Panc1 (cell line): Measurements from ENCODE around the gene ZNF765. TPM values are rescaled to one million over a fixed set of nuclear protein-coding genes. Genes with fewer than 3 reads are reported as not detected.

Experiments
- ATAC-seq: fragments of 200-7000 bp; cut with Tn5 transposase; 2 replicates; pipeline ENCODE4 v1.9.1; 2020; ENCODE audit warnings: mild to moderate bottlenecking, moderate library complexity
- BruUV-seq: library from RNA; stranded (reverse); fragments of 400-500 nt; replicated peaks from 2 replicates; lab custom pipeline; 2021; lab: Mats Ljungman, UMichigan
- CTCF ChIA-PET: fragments of 300-600 bp; sonication (Branson Sonifier 250); formaldehyde crosslinking; loops from one replicate; lab custom pipeline; 2022; ENCODE audit warnings: antibody characterized with exemption; lab: Charles Lee
- POLR2A ChIA-PET: fragments of 300-600 bp; sonication (Branson Sonifier 250); formaldehyde crosslinking; loops from one replicate; lab custom pipeline; 2022; ENCODE audit warnings: antibody characterized with exemption; lab: Charles Lee
- DNase-seq: peaks from one replicate; pipeline ENCODE4 v3.0.0-alpha.2; 2010; ENCODE audit warnings: low read depth, low spot score
- H3K27ac ChIP-seq: 2 replicates; pipeline ENCODE4 v1.5.1; 2011; ENCODE audit warnings: mild to moderate bottlenecking, low read length, inconsistent platforms
- H3K27me3 ChIP-seq: fragments of 200-500 bp; sonication (Bioruptor generic); 2 replicates; pipeline ENCODE4 v1.6.0; 2014; ENCODE audit warnings: low read length, inconsistent platforms; ENCODE audit not compliant: control insufficient read depth, insufficient read depth
- H3K36me3 ChIP-seq: fragments of 200-500 bp; sonication (Bioruptor generic); 2 replicates; pipeline ENCODE4 v1.5.1; 2014; ENCODE audit warnings: inconsistent platforms, mild to moderate bottlenecking, low read length, moderate library complexity; ENCODE audit not compliant: control insufficient read depth, insufficient read depth
- H3K4me1 ChIP-seq: 2 replicates; pipeline ENCODE4 v1.5.1; 2011; ENCODE audit warnings: inconsistent platforms, mild to moderate bottlenecking, low read length, moderate library complexity; ENCODE audit not compliant: control insufficient read depth, insufficient read depth
- H3K4me3 ChIP-seq, 2 experiments: 2 replicates each; pipeline ENCODE4 v1.5.1; 2011 to 2012; ENCODE audit warnings: low read depth in 2 of 2, low read length in 2 of 2, mild to moderate bottlenecking in 2 of 2, inconsistent platforms in 1 of 2, moderate library complexity in 1 of 2
- H3K9me3 ChIP-seq: fragments of 200-500 bp; sonication (Bioruptor generic); 2 replicates; pipeline ENCODE4 v1.5.1; 2014; ENCODE audit warnings: low read depth, mild to moderate bottlenecking, inconsistent platforms, low read length, moderate library complexity; ENCODE audit not compliant: control insufficient read depth, insufficient read depth
- POLR2AphosphoS5 ChIP-seq: IDR thresholded peaks from 2 replicates; pipeline ENCODE4 v1.6.1; 2012; ENCODE audit warnings: mild to moderate bottlenecking, low read depth, low read length, moderate library complexity
- SIN3A ChIP-seq: IDR thresholded peaks from 2 replicates; pipeline ENCODE4 v1.6.1; 2012; ENCODE audit warnings: low read depth, mild to moderate bottlenecking, low read length, moderate library complexity, borderline replicate concordance; ENCODE audit not compliant: insufficient read depth
- TCF7L2 ChIP-seq: IDR thresholded peaks from 2 replicates; pipeline ENCODE4 v1.6.1; 2011; ENCODE audit warnings: mild to moderate bottlenecking, low read depth, low read length, inconsistent platforms
- in situ Hi-C: cut with HindIII; loops from 2 replicates; pipeline ENCODE4 v1.10.0; 2016; ENCODE audit warnings: low sequenced_read_pairs, low pct_unique_long_range_greater_than_20kb
- intact Hi-C: fragments of 100-400 bp; cut with micrococcal nuclease; formaldehyde crosslinking; loops from one replicate; pipeline ENCODE4 v1.10.0; 2022; ENCODE audit not compliant: unreplicated experiment
- total RNA-seq: library from RNA; stranded (reverse); gene quantifications from one replicate; pipeline ENCODE4 v1.2.1, GENCODE V29; 2021; ENCODE audit not compliant: unreplicated experiment
- TF ChIP-seq, protein P1 (sequence below): fragments of 450-650 bp; IDR thresholded peaks from 2 replicates; pipeline ENCODE4 v1.5.1; 2017; ENCODE audit warnings: mild to moderate bottlenecking
- TF ChIP-seq, protein P2 (sequence below), 2 experiments: IDR thresholded peaks; 2 replicates each; pipeline ENCODE4 v1.6.1; 2011 to 2012; ENCODE audit warnings: low read depth in 2 of 2, control low read depth in 1 of 2, low read length in 1 of 2, mild to moderate bottlenecking in 1 of 2, moderate library complexity in 1 of 2; ENCODE audit not compliant: insufficient read depth in 1 of 2

Gene ZNF765
- total RNA-seq, 1 experiment from 2014 or later: 15.3 TPM

DNA sequence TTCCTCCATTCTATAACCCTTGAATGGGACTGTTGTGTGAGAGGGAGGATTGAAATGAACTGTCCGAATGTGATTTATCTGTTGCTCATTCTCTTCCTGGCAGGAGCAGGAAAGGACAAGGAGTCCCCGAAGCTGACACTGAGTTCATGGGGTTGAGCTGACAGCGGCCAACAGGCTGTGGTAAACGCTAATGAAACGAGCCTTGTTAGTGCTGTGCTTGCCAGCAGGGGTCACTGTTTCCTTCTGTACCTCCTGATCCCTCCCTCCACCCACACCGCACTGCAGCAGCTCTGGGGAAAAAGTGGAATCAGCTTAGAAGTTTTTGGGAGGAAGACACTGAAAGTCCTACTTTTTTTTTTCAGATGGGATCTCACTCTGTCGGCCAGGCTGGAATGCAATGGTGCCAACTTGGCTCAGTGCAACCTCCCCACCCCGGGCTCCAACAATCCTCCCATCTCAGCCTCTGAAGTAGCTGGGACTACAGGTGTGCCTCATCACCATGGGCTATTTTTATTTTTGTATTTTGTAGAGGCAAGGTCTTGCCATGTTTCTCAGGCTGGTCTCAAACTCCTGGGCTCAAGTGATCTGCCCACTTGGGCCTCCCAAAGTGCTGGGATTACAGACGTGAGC, 30.1 kb downstream of the ZNF765 start:
- H3K27me3 ChIP-seq: no peaks in the 10 kb centered on the region
- peak; percentile 92 for ATAC-seq
- no TSS peak for BruUV-seq
- H3K4me3 ChIP-seq: no peak overlapping the region
- CTCF ChIA-PET: interaction anchor here (0.5 to 1.4 kb wide), 5 partner anchors 85 to 220 kb away, joined by 4 to 7 read pairs (median 4); no protein-coding TSS in a partner anchor
- peak; percentile 58 for DNase-seq
- in situ Hi-C loops: no loop called here
- POLR2A ChIA-PET: no interaction called here
- H3K36me3 ChIP-seq: no peaks in the 10 kb centered on the region
- no peaks in the 10 kb centered on the region for H3K9me3 ChIP-seq
- intact Hi-C loops: loop anchor here (5.0 kb wide), 1 partner anchor 87 kb away; no protein-coding TSS in a partner anchor
- TF ChIP-seq TCF7L2: no peak
- TF ChIP-seq, protein P1, sequence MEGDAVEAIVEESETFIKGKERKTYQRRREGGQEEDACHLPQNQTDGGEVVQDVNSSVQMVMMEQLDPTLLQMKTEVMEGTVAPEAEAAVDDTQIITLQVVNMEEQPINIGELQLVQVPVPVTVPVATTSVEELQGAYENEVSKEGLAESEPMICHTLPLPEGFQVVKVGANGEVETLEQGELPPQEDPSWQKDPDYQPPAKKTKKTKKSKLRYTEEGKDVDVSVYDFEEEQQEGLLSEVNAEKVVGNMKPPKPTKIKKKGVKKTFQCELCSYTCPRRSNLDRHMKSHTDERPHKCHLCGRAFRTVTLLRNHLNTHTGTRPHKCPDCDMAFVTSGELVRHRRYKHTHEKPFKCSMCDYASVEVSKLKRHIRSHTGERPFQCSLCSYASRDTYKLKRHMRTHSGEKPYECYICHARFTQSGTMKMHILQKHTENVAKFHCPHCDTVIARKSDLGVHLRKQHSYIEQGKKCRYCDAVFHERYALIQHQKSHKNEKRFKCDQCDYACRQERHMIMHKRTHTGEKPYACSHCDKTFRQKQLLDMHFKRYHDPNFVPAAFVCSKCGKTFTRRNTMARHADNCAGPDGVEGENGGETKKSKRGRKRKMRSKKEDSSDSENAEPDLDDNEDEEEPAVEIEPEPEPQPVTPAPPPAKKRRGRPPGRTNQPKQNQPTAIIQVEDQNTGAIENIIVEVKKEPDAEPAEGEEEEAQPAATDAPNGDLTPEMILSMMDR: peak; percentile 93
- TF ChIP-seq, protein P2, sequence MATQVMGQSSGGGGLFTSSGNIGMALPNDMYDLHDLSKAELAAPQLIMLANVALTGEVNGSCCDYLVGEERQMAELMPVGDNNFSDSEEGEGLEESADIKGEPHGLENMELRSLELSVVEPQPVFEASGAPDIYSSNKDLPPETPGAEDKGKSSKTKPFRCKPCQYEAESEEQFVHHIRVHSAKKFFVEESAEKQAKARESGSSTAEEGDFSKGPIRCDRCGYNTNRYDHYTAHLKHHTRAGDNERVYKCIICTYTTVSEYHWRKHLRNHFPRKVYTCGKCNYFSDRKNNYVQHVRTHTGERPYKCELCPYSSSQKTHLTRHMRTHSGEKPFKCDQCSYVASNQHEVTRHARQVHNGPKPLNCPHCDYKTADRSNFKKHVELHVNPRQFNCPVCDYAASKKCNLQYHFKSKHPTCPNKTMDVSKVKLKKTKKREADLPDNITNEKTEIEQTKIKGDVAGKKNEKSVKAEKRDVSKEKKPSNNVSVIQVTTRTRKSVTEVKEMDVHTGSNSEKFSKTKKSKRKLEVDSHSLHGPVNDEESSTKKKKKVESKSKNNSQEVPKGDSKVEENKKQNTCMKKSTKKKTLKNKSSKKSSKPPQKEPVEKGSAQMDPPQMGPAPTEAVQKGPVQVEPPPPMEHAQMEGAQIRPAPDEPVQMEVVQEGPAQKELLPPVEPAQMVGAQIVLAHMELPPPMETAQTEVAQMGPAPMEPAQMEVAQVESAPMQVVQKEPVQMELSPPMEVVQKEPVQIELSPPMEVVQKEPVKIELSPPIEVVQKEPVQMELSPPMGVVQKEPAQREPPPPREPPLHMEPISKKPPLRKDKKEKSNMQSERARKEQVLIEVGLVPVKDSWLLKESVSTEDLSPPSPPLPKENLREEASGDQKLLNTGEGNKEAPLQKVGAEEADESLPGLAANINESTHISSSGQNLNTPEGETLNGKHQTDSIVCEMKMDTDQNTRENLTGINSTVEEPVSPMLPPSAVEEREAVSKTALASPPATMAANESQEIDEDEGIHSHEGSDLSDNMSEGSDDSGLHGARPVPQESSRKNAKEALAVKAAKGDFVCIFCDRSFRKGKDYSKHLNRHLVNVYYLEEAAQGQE (IDR thresholded peaks at IDR 0.05; ENCODE audit: insufficient read depth in 1 of 2, low read depth in 2 of 2, low read length in 1 of 2): no peak
- no peak overlapping the region for H3K27ac ChIP-seq
- H3K4me1 ChIP-seq: no peaks in the 10 kb centered on the region

DNA sequence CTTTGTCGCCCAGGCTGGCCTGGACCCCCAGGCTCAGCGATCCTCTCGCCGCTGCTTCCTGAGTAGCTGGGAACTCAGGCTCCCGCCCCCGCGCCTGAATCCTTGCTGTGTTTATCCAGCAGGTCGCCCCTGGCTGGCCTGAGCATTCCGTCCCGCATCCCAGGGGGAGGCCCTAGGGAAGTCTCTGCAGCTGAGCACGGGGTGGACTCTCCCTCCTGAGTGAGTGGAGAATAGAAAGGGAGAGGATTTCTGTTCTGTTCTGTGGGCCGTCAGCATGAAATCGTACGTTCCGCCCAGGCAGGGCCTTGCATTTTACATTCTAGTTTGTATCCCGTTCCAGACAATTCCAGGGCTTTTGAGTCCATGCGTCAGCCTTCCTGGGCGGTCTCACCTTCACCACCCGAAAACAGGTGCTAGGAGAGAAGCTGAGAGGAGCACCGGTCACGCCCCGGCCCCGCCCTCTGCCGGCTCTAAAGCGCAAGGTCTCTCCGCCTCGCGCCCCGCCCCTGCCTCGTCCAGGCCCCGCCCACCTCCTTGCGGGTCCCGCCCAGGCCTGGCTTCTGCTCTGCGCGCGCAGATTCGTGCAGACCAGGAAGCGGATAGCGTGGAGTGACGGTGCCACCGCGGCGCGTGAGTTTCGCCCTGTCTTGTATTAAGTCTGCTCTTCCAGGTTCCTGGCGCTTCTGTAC, 36.6 kb downstream of the ZNF765 start, which contains the start of gene ZNF761:
Gene ZNF761, plus strand, starts transcription at position 586 of the 689 bp plus-strand sequence. CDS start 15,285 bp downstream, outside the sequence.
- peak; percentile 97 for TF ChIP-seq POLR2AphosphoS5
- TF ChIP-seq SIN3A: peak; percentile 58; the same call in 1 of the 2 replicates
- no peak for TF ChIP-seq TCF7L2
- TF ChIP-seq, protein P1: peak; percentile 17; the same call in 1 of the 2 replicates
- TF ChIP-seq, protein P2 (IDR thresholded peaks at IDR 0.05; ENCODE audit: insufficient read depth in 1 of 2, low read depth in 2 of 2, low read length in 1 of 2): no peak
- DNase-seq: peak; percentile 59
- intact Hi-C loops: no loop called here
- no peaks in the 10 kb centered on the region for H3K4me1 ChIP-seq
- H3K9me3 ChIP-seq: peaks cover 17% of the 10 kb centered on the region; the same call in 1 of the 2 replicates
- H3K36me3 ChIP-seq: no peaks in the 10 kb centered on the region
- peak within 1 kb of the TSS; percentile 94 for H3K27ac ChIP-seq
- POLR2A ChIA-PET: no interaction called here
- CTCF ChIA-PET: no interaction called here
- no TSS peak for BruUV-seq
- in situ Hi-C loops: no loop called here
- peak; percentile 100 for ATAC-seq
- peak within 1 kb of the TSS; percentile 70 to 82 for H3K4me3 ChIP-seq
- no peaks in the 10 kb centered on the region for H3K27me3 ChIP-seq
